PC-3 (cell line): ENCODE data around the gene FBXW5.

ENCODE experiments used
- CTCF ChIP-seq: fragments of 300-600 bp; sonication (generic); conservative IDR thresholded peaks from 2 replicates; pipeline ENCODE4 v1.5.1; 2017; ENCODE audit warnings: antibody characterized with exemption, low read depth, mild to moderate bottlenecking, low read length
- EZH2 ChIP-seq: fragments of 300-600 bp; sonication (generic); IDR thresholded peaks from one replicate; pipeline ENCODE4 v1.6.1; 2017; ENCODE audit warnings: antibody characterized with exemption, mild to moderate bottlenecking, low read length; ENCODE audit not compliant: unreplicated experiment

- TF ChIP-seq CTCF (no peak), EZH2 (no peak)
These were observed 40.0 kb upstream of the FBXW5 start for GRCh38 chr9:136984464-136985026.
